Ascending aorta (tissue), 2 donors: ENCODE results near the gene SUPT3H. TPM values are rescaled to one million over a fixed set of nuclear protein-coding genes. Genes with fewer than 3 reads are reported as not detected.

Source experiments
- DNase-seq, 2 donors: peaks; one replicate each; pipeline ENCODE4 v3.0.0-alpha.2; 2019; ENCODE audit warnings: low spot score in 2 of 2
- H3K27ac ChIP-seq, 2 donors: fragments of 200-600 bp; sonication (generic); one replicate each; pipeline ENCODE4 v1.5.1; 2016 to 2017; ENCODE audit warnings: mild to moderate bottlenecking in 1 of 2
- H3K27me3 ChIP-seq: fragments of 200-600 bp; sonication (generic); one replicate; pipeline ENCODE4 v1.5.1; 2017
- H3K36me3 ChIP-seq, 2 donors: fragments of 200-600 bp; sonication (generic); one replicate each; pipeline ENCODE4 v1.5.1; 2016
- H3K4me1 ChIP-seq, 2 donors: fragments of 200-600 bp; sonication (generic); one replicate each; pipeline ENCODE4 v1.5.1; 2016 to 2017; ENCODE audit warnings: mild to moderate bottlenecking in 1 of 2
- H3K4me3 ChIP-seq, 2 donors: fragments of 200-600 bp; sonication (generic); one replicate each; pipeline ENCODE4 v1.5.1; 2016 to 2017; ENCODE audit warnings: mild to moderate bottlenecking in 1 of 2
- H3K9me3 ChIP-seq, 2 donors: fragments of 200-600 bp; sonication (generic); one replicate each; pipeline ENCODE4 v1.5.1; 2016
- intact Hi-C: fragments of 100-400 bp; cut with DNase I; formaldehyde crosslinking; loops from one replicate; pipeline ENCODE4 v1.15.1; 2023
- total RNA-seq: library from RNA; depleted of rRNA; stranded (reverse); fragments of >200 nt; gene quantifications from one replicate; pipeline ENCODE4 v1.1.0, GENCODE V29; 2016
- TF ChIP-seq, protein P1 (sequence below), 3 experiments: fragments of 200-600 bp in 2 of 3; fragments of 450-650 bp in 1 of 3; sonication (generic) in 2 of 3; IDR thresholded peaks; one replicate each; pipeline ENCODE4 v1.5.1; 2016 to 2019; ENCODE audit warnings: antibody characterized with exemption in 3 of 3, mild to moderate bottlenecking in 1 of 3, moderate library complexity in 1 of 3

The SUPT3H gene
- total RNA-seq, 1 donor from 2014 or later, result not detected

DNA sequence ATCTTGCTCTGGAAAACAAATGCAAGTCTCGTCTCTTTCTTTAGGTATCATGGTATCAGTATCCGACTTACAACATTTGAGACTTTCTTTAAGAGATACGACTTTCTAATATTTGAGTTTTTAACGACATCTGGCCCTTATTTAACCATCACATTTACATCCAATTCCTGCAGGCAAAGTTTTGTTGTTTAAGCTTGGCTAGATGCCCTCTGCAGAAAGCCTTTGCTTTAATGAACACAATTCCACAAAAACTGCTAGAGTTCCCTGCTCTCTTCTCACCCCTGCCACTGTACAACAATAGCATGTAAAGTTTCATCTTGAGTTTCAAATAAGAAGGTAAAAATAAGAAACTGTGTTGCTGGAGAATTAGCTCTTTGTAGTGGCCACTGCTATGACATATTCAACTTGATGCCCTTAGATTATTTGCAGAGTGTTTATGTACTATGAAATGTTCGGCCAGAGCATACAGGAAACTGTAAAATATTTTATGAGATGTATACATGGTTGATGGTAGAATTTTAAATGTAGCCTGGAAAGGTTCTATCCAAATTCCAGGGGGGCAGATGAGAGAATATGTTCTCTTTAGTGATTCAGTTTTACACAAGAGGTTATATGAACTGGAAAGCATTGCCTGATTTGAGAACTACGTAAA lies 551.6 kb downstream of the SUPT3H start:
- no peaks in the 10 kb centered on the region for H3K27me3 ChIP-seq
- H3K4me1 ChIP-seq, result no peaks in the 10 kb centered on the region
- intact Hi-C loops, result no loop called here
- H3K4me3 ChIP-seq, result no peak overlapping the region
- no peaks in the 10 kb centered on the region for H3K36me3 ChIP-seq
- TF ChIP-seq, protein P1, sequence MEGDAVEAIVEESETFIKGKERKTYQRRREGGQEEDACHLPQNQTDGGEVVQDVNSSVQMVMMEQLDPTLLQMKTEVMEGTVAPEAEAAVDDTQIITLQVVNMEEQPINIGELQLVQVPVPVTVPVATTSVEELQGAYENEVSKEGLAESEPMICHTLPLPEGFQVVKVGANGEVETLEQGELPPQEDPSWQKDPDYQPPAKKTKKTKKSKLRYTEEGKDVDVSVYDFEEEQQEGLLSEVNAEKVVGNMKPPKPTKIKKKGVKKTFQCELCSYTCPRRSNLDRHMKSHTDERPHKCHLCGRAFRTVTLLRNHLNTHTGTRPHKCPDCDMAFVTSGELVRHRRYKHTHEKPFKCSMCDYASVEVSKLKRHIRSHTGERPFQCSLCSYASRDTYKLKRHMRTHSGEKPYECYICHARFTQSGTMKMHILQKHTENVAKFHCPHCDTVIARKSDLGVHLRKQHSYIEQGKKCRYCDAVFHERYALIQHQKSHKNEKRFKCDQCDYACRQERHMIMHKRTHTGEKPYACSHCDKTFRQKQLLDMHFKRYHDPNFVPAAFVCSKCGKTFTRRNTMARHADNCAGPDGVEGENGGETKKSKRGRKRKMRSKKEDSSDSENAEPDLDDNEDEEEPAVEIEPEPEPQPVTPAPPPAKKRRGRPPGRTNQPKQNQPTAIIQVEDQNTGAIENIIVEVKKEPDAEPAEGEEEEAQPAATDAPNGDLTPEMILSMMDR (IDR thresholded peaks at IDR 0.05), result no peak
- H3K27ac ChIP-seq, result no peak overlapping the region
- no peaks in the 10 kb centered on the region for H3K9me3 ChIP-seq
- no peak for DNase-seq

DNA sequence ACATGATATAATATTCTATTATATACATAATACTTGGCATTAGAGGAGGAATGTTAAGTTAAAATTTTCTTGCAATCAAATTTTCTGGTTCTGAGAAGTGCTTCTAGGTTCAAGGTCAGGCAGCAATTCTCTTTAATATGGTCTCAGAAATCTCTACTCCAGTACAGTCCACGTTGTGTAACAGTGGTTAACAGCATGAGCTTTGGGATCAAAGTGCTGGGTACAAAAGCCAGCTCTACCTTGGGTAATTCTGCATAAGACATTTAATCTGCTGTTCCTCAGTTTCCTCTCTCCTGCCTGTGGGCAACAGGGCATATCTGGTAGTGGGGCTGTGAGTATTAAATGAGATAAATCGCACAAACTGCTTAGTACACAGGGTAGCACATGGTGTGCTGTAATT lies 552.5 kb downstream of the SUPT3H start:
- TF ChIP-seq, protein P1 (IDR thresholded peaks at IDR 0.05), result no peak
- Histone ChIP-seq H3K4me1 (no peaks in the 10 kb centered on the region), H3K36me3 (no peaks in the 10 kb centered on the region), H3K9me3 (no peaks in the 10 kb centered on the region), H3K27ac (no peak overlapping the region), H3K27me3 (no peaks in the 10 kb centered on the region), H3K4me3 (no peak overlapping the region)
- intact Hi-C loops, result no loop called here
- DNase-seq, result no peak

DNA sequence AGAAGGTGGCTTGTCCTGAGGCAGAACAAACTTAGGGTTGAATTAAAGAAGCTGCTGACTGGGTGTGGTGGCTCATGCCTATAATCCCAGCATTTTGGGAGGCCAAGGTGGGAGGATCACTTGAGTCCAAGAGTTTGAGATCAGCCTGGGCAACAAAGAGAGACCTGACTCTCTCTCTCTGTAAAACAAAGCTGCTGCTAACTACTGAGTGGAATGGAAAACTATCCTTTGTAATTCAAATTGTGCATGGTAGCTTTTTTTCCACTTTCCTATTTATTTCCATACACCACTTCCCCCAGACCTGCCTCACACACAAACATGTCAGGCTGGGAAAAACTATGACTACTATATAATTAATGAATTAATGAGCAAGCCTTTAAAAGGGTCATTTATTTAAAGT lies 553.2 kb downstream of the SUPT3H start:
- TF ChIP-seq, protein P1 (IDR thresholded peaks at IDR 0.05), result no peak
- H3K27me3 ChIP-seq, result no peaks in the 10 kb centered on the region
- no peaks in the 10 kb centered on the region for H3K4me1 ChIP-seq
- intact Hi-C loops, result no loop called here
- H3K4me3 ChIP-seq, result no peak overlapping the region
- DNase-seq, result no peak
- H3K36me3 ChIP-seq, result no peaks in the 10 kb centered on the region
- H3K9me3 ChIP-seq, result no peaks in the 10 kb centered on the region
- H3K27ac ChIP-seq, result no peak overlapping the region

DNA sequence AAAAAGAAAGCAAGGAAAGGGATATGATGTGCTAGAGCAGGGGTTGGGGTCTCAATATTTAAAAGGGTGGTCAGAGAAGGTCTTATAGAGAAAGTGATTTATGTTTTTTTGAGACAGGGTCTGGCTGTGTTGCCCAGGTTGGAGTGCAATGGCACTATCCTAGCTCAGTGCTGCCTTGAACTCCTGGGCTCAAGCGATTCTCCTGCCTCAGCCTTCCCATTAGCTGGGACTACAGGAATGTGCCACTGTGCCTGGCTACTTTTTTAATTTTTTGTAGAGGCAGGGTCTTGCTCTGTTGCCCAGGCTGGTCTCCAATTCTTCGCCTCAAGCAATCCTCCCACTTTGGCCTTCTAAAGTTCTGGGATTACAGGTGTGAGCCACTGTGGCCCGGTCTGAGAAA lies 557.0 kb downstream of the SUPT3H start:
- no peak for DNase-seq
- H3K27ac ChIP-seq, result no peak overlapping the region
- H3K27me3 ChIP-seq, result no peaks in the 10 kb centered on the region
- TF ChIP-seq, protein P1 (IDR thresholded peaks at IDR 0.05), result no peak
- H3K36me3 ChIP-seq, result no peaks in the 10 kb centered on the region
- no peaks in the 10 kb centered on the region for H3K4me1 ChIP-seq
- intact Hi-C loops, result no loop called here
- H3K4me3 ChIP-seq, result no peak overlapping the region
- H3K9me3 ChIP-seq, result peaks cover 0 to 2% of the 10 kb centered on the region in 2 donors

DNA sequence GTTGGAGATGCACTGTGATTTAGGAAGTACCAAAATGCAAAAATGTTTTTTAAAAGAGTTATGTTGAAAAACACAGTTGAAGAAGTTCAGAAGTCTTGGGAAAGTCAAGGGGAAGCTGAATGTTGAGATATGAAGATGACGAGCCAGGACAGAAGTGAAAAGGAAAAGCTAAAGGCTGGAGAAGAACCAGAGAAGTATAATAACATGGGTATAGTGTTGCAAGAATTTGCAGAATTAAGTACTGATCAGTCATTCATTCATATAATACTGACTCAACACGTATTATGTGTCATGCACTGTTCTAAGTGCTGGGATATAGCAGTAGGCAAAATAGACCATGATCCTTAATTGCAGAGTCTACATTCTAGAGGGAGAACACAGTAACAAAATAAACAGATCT lies 557.4 kb downstream of the SUPT3H start:
- intact Hi-C loops, result no loop called here

More for the DNA sequence above, 557.4 kb downstream of the SUPT3H start:
- no peaks in the 10 kb centered on the region for H3K27me3 ChIP-seq
- no peak for DNase-seq
- TF ChIP-seq, protein P1 (IDR thresholded peaks at IDR 0.05), result no peak
- peaks cover 0 to 2% of the 10 kb centered on the region in 2 donors for H3K9me3 ChIP-seq
- H3K36me3 ChIP-seq, result no peaks in the 10 kb centered on the region
- no peaks in the 10 kb centered on the region for H3K4me1 ChIP-seq
- H3K27ac ChIP-seq, result no peak overlapping the region
- H3K4me3 ChIP-seq, result no peak overlapping the region
